Endothelial cell of umbilical vein (primary cell): ENCODE measurements around the gene ITFG1. TPM values are rescaled to one million over a fixed set of nuclear protein-coding genes. Genes with fewer than 3 reads are reported as not detected.

Experiments
- BruUV-seq: library from RNA; stranded (reverse); fragments of 400-500 nt; replicated peaks from 2 replicates; lab custom pipeline; 2021; lab: Mats Ljungman, UMichigan
- CTCF ChIA-PET: fragments of 300-600, 350-600 bp; sonication (Branson Sonifier 250); formaldehyde crosslinking; loops from one replicate; lab custom pipeline; 2021; ENCODE audit warnings: antibody characterized with exemption, inconsistent platforms; lab: Charles Lee
- POLR2A ChIA-PET: fragments of 300-600, 350-600 bp; sonication (Branson Sonifier 250); formaldehyde crosslinking; loops from one replicate; lab custom pipeline; 2021; ENCODE audit warnings: antibody characterized with exemption, inconsistent platforms; lab: Charles Lee
- DNase-seq: peaks from one replicate; pipeline ENCODE4 v3.0.0-alpha.2; 2011; ENCODE audit warnings: low read depth, low spot score
- FAIRE-seq: peaks from 2 replicates; lab custom pipeline; 2011; peaks lifted over from hg19 to GRCh38; lab: Jason Lieb, UNC
- H2AFZ ChIP-seq: 2 replicates; pipeline ENCODE4 v1.6.0; 2012; ENCODE audit warnings: low read depth, low read length, control low read depth, inconsistent platforms
- H3K27ac ChIP-seq: 2 replicates; pipeline ENCODE4 v1.5.1; 2011; ENCODE audit warnings: low read depth, mild to moderate bottlenecking, control low read depth, low read length, moderate library complexity; ENCODE audit not compliant: insufficient read depth
- H3K27me3 ChIP-seq, 2 experiments: 2 replicates each; pipeline versions ENCODE4 v1.6.0 to v1.6.1; 2011; ENCODE audit warnings: low read length in 2 of 2, mixed read lengths in 1 of 2; ENCODE audit not compliant: control insufficient read depth in 2 of 2, insufficient read depth in 2 of 2
- H3K36me3 ChIP-seq, 2 experiments: 2 replicates in 1 of 2; 3 replicates in 1 of 2; pipeline ENCODE4 v1.5.1; 2011; ENCODE audit warnings: low read length in 2 of 2, mild to moderate bottlenecking in 1 of 2, moderate library complexity in 1 of 2; ENCODE audit not compliant: control insufficient read depth in 2 of 2, insufficient read depth in 2 of 2; ENCODE audit errors: extremely low read depth in 1 of 2
- H3K4me1 ChIP-seq: 3 replicates; pipeline ENCODE4 v1.5.1; 2011; ENCODE audit warnings: mild to moderate bottlenecking, low read length; ENCODE audit not compliant: control insufficient read depth, insufficient read depth; ENCODE audit errors: extremely low read depth
- H3K4me2 ChIP-seq: 2 replicates; pipeline ENCODE4 v1.6.1; 2011; ENCODE audit warnings: low read length, control low read depth, mixed read lengths; ENCODE audit not compliant: insufficient read depth
- H3K4me3 ChIP-seq, 3 experiments: fragments of 200-600 bp in 1 of 3; sonication (generic), shearing (Covaris generic) in 1 of 3; replicated peaks in 1 of 3; 2 replicates each; pipeline ENCODE4 v1.5.1; 2011 to 2016; ENCODE audit warnings: control low read depth in 3 of 3, low read length in 3 of 3, mild to moderate bottlenecking in 2 of 3, inconsistent platforms in 1 of 3, low read depth in 1 of 3, moderate library complexity in 1 of 3; ENCODE audit not compliant: insufficient read depth in 1 of 3
- H3K79me2 ChIP-seq: 2 replicates; pipeline ENCODE4 v1.6.0; 2012; ENCODE audit warnings: low read length, inconsistent platforms; ENCODE audit not compliant: control insufficient read depth, insufficient read depth
- H3K9ac ChIP-seq: replicated peaks from 2 replicates; pipeline ENCODE3; 2011; ENCODE audit warnings: low read length, control low read depth; ENCODE audit not compliant: insufficient read depth; ENCODE audit errors: extremely low read depth
- H3K9me1 ChIP-seq: replicated peaks from 3 replicates; pipeline ENCODE4 v1.6.0; 2011; ENCODE audit warnings: mild to moderate bottlenecking, low read length; ENCODE audit not compliant: control insufficient read depth, insufficient read depth; ENCODE audit errors: extremely low read depth
- H3K9me3 ChIP-seq: replicated peaks from 2 replicates; pipeline ENCODE4 v1.5.1; 2012; ENCODE audit warnings: low read length, inconsistent platforms; ENCODE audit not compliant: control insufficient read depth, insufficient read depth
- H4K20me1 ChIP-seq: replicated peaks from 2 replicates; pipeline ENCODE3; 2011; ENCODE audit warnings: mild to moderate bottlenecking, low read length; ENCODE audit not compliant: control insufficient read depth, insufficient read depth; ENCODE audit errors: extremely low read depth
- EZH2 ChIP-seq: IDR thresholded peaks from 2 replicates; pipeline ENCODE4 v1.6.1; 2012; ENCODE audit warnings: borderline replicate concordance, low read depth, mild to moderate bottlenecking, moderate library complexity, low read length, inconsistent platforms; ENCODE audit not compliant: severe bottlenecking
- FOS ChIP-seq: IDR thresholded peaks from 2 replicates; pipeline ENCODE4 v1.6.1; 2011; ENCODE audit warnings: mild to moderate bottlenecking, low read length, moderate library complexity, borderline replicate concordance; ENCODE audit not compliant: insufficient read depth
- GATA2 ChIP-seq: IDR thresholded peaks from 2 replicates; pipeline ENCODE4 v1.7.0; 2011; ENCODE audit warnings: low read depth, mild to moderate bottlenecking, moderate library complexity, mixed read lengths, low read length; ENCODE audit not compliant: insufficient read length, insufficient read depth
- JUN ChIP-seq: IDR thresholded peaks from 2 replicates; pipeline ENCODE4 v1.6.1; 2011; ENCODE audit warnings: borderline replicate concordance, low read depth; ENCODE audit not compliant: insufficient read length, insufficient read depth
- MYC ChIP-seq: IDR thresholded peaks from one replicate; pipeline ENCODE4 v1.6.1; 2011; ENCODE audit warnings: mild to moderate bottlenecking, low read depth, low read length
- POLR2A ChIP-seq: IDR thresholded peaks from 2 replicates; pipeline ENCODE4 v1.6.1; 2012; ENCODE audit warnings: low read depth, mild to moderate bottlenecking, control low read depth, low read length
- POLR2AphosphoS5 ChIP-seq: IDR thresholded peaks from 2 replicates; pipeline ENCODE4 v1.6.1; 2012; ENCODE audit warnings: low read depth, mild to moderate bottlenecking, control low read depth, low read length, moderate library complexity; ENCODE audit not compliant: insufficient read depth
- dilution Hi-C: fragments of 300-500 bp; cut with MboI; formaldehyde crosslinking; loops from one replicate; pipeline ENCODE4 v1.15.0; 2019; ENCODE audit warnings: low sequenced_read_pairs; ENCODE audit not compliant: extremely low pct_ligation_motif_present
- intact Hi-C: fragments of 100-400 bp; cut with micrococcal nuclease; formaldehyde crosslinking; loops from one replicate; pipeline ENCODE4 v1.10.0; 2022
- polyA plus RNA-seq, 4 experiments: library from polyadenylated mRNA; depleted of rRNA in 3 of 4; stranded (reverse) in 3 of 4; unstranded in 1 of 4; fragments of >200 nt; gene quantifications; 2 replicates each; pipeline versions ENCODE4 v1.2.1 to v1.2.3, GENCODE V29; 2011 to 2012; ENCODE audit warnings: missing spikeins in 1 of 4
- total RNA-seq: library from RNA; stranded (reverse); gene quantifications from 2 replicates; pipeline ENCODE4 v1.2.3, GENCODE V29; 2021
- TF ChIP-seq, protein P1 (sequence below), 2 donors: IDR thresholded peaks; 1 replicate in 1 of 2; 2 replicates in 1 of 2; pipeline ENCODE4 v1.5.1; 2011; ENCODE audit warnings: low read length in 2 of 2, mild to moderate bottlenecking in 2 of 2, moderate library complexity in 2 of 2, control low read depth in 1 of 2, inconsistent platforms in 1 of 2, low read depth in 1 of 2; ENCODE audit not compliant: insufficient read depth in 1 of 2; ENCODE audit errors: extremely low read depth in 1 of 2
- TF ChIP-seq, protein P2 (sequence below): IDR thresholded peaks from 2 replicates; pipeline ENCODE4 v1.6.1; 2011; ENCODE audit not compliant: insufficient read depth, insufficient read length

ITFG1 gene
- total and polyA plus RNA-seq, 2 donors (not counting 3 experiments of a cell fraction or from before 2014, with no cell fraction given), result 32.1 to 44.2 TPM

DNA sequence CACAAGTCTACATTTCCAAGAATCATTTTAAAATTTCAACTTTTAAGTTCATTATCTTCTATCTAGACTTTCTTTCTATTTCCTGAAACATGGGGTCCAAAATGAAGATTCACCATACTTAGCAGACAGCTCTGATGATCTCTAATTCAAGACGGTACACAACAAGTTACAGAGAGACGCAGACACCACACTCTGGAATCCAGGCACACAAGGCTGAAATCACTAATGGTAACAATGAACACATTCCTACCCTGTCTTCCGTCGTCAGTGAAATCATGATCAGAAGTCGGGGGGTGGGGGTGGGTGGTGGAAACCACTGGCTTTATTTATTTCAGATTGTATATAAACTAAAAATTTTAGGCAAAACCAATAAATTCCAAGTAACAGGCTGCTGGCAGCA is 78.5 kb downstream of the ITFG1 start:
- dilution Hi-C loops, result no loop called here
- ChIA-PET POLR2A (no interaction called here), CTCF (no interaction called here)
- Histone ChIP-seq H3K4me2 (no peak overlapping the region), H4K20me1 (no peaks in the 10 kb centered on the region), H3K36me3 (no peaks in the 10 kb centered on the region), H3K9ac (no peak overlapping the region), H3K79me2 (no peaks in the 10 kb centered on the region), H2AFZ (no peak overlapping the region), H3K27ac (no peak overlapping the region), H3K27me3 (no peaks in the 10 kb centered on the region), H3K4me3 (no peak overlapping the region), H3K9me1 (no peaks in the 10 kb centered on the region), H3K9me3 (no peaks in the 10 kb centered on the region), H3K4me1 (no peaks in the 10 kb centered on the region)
- DNase-seq (no peak), FAIRE-seq (no peak)
- no TSS peak for BruUV-seq
- intact Hi-C loops, result no loop called here
- TF ChIP-seq MYC (no peak), JUN (no peak), FOS (no peak), EZH2 (no peak), GATA2 (no peak), POLR2AphosphoS5 (no peak), POLR2A (no peak)
- TF ChIP-seq, protein P1, sequence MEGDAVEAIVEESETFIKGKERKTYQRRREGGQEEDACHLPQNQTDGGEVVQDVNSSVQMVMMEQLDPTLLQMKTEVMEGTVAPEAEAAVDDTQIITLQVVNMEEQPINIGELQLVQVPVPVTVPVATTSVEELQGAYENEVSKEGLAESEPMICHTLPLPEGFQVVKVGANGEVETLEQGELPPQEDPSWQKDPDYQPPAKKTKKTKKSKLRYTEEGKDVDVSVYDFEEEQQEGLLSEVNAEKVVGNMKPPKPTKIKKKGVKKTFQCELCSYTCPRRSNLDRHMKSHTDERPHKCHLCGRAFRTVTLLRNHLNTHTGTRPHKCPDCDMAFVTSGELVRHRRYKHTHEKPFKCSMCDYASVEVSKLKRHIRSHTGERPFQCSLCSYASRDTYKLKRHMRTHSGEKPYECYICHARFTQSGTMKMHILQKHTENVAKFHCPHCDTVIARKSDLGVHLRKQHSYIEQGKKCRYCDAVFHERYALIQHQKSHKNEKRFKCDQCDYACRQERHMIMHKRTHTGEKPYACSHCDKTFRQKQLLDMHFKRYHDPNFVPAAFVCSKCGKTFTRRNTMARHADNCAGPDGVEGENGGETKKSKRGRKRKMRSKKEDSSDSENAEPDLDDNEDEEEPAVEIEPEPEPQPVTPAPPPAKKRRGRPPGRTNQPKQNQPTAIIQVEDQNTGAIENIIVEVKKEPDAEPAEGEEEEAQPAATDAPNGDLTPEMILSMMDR (IDR thresholded peaks at IDR 0.05; ENCODE audit: extremely low read depth in 1 of 2, insufficient read depth in 1 of 2, low read depth in 1 of 2, low read length in 2 of 2), result no peak
- TF ChIP-seq, protein P2, sequence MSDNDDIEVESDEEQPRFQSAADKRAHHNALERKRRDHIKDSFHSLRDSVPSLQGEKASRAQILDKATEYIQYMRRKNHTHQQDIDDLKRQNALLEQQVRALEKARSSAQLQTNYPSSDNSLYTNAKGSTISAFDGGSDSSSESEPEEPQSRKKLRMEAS, result no peak
